Measurements from ENCODE around the gene KIF26A.

KIF26A gene

GRCh38 chr14:104179126-104179525 is 40.7 kb downstream of the KIF26A start:
- no peak for DNase-seq (ENCODE audit: low read depth)

GRCh38 chr14:104179564-104180129 is 41.3 kb downstream of the KIF26A start:
- no peak for DNase-seq (ENCODE audit: low read depth)

- DNase-seq (ENCODE audit: low read depth), result no peak
These were observed 42.3 kb downstream of the KIF26A start for GRCh38 chr14:104180561-104181165.

- no peak for DNase-seq (ENCODE audit: low read depth)
These were observed 43.6 kb downstream of the KIF26A start for GRCh38 chr14:104181761-104182530.

- no peak for DNase-seq (ENCODE audit: low read depth)
These were observed 44.6 kb downstream of the KIF26A start for GRCh38 chr14:104182857-104183425.

- no peak for DNase-seq (ENCODE audit: low read depth)
These were observed 45.4 kb downstream of the KIF26A start for GRCh38 chr14:104183796-104184195.

GRCh38 chr14:104184506-104184905 is 46.1 kb downstream of the KIF26A start:
- no peak for DNase-seq (ENCODE audit: low read depth)

GRCh38 chr14:104184911-104185499 is 46.6 kb downstream of the KIF26A start:
- DNase-seq (ENCODE audit: low read depth), result no peak

- no peak for DNase-seq (ENCODE audit: low read depth)
These were observed 47.6 kb downstream of the KIF26A start for GRCh38 chr14:104185916-104186495.

- no peak for DNase-seq (ENCODE audit: low read depth)
These were observed 48.2 kb downstream of the KIF26A start for GRCh38 chr14:104186575-104186974.

GRCh38 chr14:104187121-104187889 is 48.9 kb downstream of the KIF26A start:
- no peak for DNase-seq (ENCODE audit: low read depth)

- DNase-seq (ENCODE audit: low read depth), result no peak
These were observed 49.7 kb downstream of the KIF26A start for GRCh38 chr14:104187931-104188726.

GRCh38 chr14:104188727-104189400 is 50.5 kb downstream of the KIF26A start:
- no peak for DNase-seq (ENCODE audit: low read depth)

- DNase-seq (ENCODE audit: low read depth), result no peak
These were observed 51.4 kb downstream of the KIF26A start for GRCh38 chr14:104189629-104190335.

- no peak for DNase-seq (ENCODE audit: low read depth)
These were observed 52.1 kb downstream of the KIF26A start for GRCh38 chr14:104190396-104191000.

GRCh38 chr14:104191409-104191997 is 53.1 kb downstream of the KIF26A start:
- DNase-seq (ENCODE audit: low read depth), result no peak

GRCh38 chr14:104192146-104192882 is 53.9 kb downstream of the KIF26A start:
- no peak for DNase-seq (ENCODE audit: low read depth)

GRCh38 chr14:104192883-104193245 is 54.5 kb downstream of the KIF26A start:
- no peak for DNase-seq (ENCODE audit: low read depth)

All from fibroblast of the conjunctiva (primary cell).